RWPE2 (cell line): ENCODE data around the gene ARHGAP9.
"Not testable (repeated sequence)": the region's sequence is repeated elsewhere in the genome, so short reads cannot be mapped to it uniquely, and the experiment has no call there.

Source experiments
- ATAC-seq: fragments of 200-7000 bp; cut with Tn5 transposase; 3 replicates; pipeline ENCODE4 v1.9.1; 2021; ENCODE audit warnings: low read depth
- DNase-seq: peaks from one replicate; pipeline ENCODE4 v3.0.0-alpha.2; 2020; ENCODE audit warnings: low spot score
- H3K27ac ChIP-seq: fragments of 450-650 bp; 2 replicates; pipeline ENCODE4 v1.5.1; 2017; ENCODE audit warnings: mild to moderate bottlenecking; ENCODE audit not compliant: poor library complexity, severe bottlenecking
- H3K27me3 ChIP-seq: fragments of 250-450 bp; sonication (Bioruptor Pico); 2 replicates; pipeline ENCODE4 v1.5.1; 2021; ENCODE audit warnings: mild to moderate bottlenecking, moderate library complexity; ENCODE audit not compliant: insufficient read depth, poor library complexity, severe bottlenecking
- H3K36me3 ChIP-seq: fragments of 250-450 bp; sonication (Bioruptor Pico); 2 replicates; pipeline ENCODE4 v1.5.1; 2020; ENCODE audit warnings: low read depth, mild to moderate bottlenecking, moderate library complexity
- H3K4me1 ChIP-seq: fragments of 250-450 bp; sonication (Bioruptor Pico); 2 replicates; pipeline ENCODE4 v1.5.1; 2021; ENCODE audit warnings: mild to moderate bottlenecking, moderate library complexity; ENCODE audit not compliant: insufficient read depth, poor library complexity, severe bottlenecking
- H3K4me3 ChIP-seq: fragments of 250-450 bp; sonication (Bioruptor Pico); 2 replicates; pipeline ENCODE4 v1.5.1; 2021; ENCODE audit warnings: mild to moderate bottlenecking, moderate library complexity; ENCODE audit not compliant: severe bottlenecking
- H3K9me3 ChIP-seq: fragments of 250-450 bp; sonication (Bioruptor Pico); 2 replicates; pipeline ENCODE4 v1.5.1; 2021; ENCODE audit warnings: mild to moderate bottlenecking, moderate library complexity; ENCODE audit not compliant: severe bottlenecking
- TF ChIP-seq, protein P1 (sequence below): fragments of 450-650 bp; IDR thresholded peaks from one replicate; pipeline ENCODE4 v1.5.1; 2017; ENCODE audit warnings: mild to moderate bottlenecking, moderate library complexity; ENCODE audit not compliant: poor library complexity, severe bottlenecking

Gene ARHGAP9

GRCh38 chr12:57519796-57520052 lies 40.1 kb upstream of the ARHGAP9 start:
- Histone ChIP-seq H3K27me3 (no peaks in the 10 kb centered on the region), H3K9me3 (no peaks in the 10 kb centered on the region), H3K4me1 (peaks cover 28% of the 10 kb centered on the region), H3K27ac (peak overlapping the region; percentile 90), H3K4me3 (peak overlapping the region; percentile 73), H3K36me3 (peaks cover 64% of the 10 kb centered on the region)
- TF ChIP-seq, protein P1, sequence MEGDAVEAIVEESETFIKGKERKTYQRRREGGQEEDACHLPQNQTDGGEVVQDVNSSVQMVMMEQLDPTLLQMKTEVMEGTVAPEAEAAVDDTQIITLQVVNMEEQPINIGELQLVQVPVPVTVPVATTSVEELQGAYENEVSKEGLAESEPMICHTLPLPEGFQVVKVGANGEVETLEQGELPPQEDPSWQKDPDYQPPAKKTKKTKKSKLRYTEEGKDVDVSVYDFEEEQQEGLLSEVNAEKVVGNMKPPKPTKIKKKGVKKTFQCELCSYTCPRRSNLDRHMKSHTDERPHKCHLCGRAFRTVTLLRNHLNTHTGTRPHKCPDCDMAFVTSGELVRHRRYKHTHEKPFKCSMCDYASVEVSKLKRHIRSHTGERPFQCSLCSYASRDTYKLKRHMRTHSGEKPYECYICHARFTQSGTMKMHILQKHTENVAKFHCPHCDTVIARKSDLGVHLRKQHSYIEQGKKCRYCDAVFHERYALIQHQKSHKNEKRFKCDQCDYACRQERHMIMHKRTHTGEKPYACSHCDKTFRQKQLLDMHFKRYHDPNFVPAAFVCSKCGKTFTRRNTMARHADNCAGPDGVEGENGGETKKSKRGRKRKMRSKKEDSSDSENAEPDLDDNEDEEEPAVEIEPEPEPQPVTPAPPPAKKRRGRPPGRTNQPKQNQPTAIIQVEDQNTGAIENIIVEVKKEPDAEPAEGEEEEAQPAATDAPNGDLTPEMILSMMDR, result no peak
- no peak for ATAC-seq
- no peak for DNase-seq

GRCh38 chr12:57518920-57519795 lies 39.5 kb upstream of the ARHGAP9 start:
- Histone ChIP-seq H3K4me3 (peak overlapping the region; percentile 73), H3K27ac (peak overlapping the region; percentile 90), H3K27me3 (no peaks in the 10 kb centered on the region), H3K4me1 (peaks cover 28% of the 10 kb centered on the region), H3K36me3 (peaks cover 64% of the 10 kb centered on the region), H3K9me3 (no peaks in the 10 kb centered on the region)
- DNase-seq (no peak), ATAC-seq (peak; percentile 1; the same call in 1 of the 3 replicates)
- TF ChIP-seq, protein P1, result no peak

DNA sequence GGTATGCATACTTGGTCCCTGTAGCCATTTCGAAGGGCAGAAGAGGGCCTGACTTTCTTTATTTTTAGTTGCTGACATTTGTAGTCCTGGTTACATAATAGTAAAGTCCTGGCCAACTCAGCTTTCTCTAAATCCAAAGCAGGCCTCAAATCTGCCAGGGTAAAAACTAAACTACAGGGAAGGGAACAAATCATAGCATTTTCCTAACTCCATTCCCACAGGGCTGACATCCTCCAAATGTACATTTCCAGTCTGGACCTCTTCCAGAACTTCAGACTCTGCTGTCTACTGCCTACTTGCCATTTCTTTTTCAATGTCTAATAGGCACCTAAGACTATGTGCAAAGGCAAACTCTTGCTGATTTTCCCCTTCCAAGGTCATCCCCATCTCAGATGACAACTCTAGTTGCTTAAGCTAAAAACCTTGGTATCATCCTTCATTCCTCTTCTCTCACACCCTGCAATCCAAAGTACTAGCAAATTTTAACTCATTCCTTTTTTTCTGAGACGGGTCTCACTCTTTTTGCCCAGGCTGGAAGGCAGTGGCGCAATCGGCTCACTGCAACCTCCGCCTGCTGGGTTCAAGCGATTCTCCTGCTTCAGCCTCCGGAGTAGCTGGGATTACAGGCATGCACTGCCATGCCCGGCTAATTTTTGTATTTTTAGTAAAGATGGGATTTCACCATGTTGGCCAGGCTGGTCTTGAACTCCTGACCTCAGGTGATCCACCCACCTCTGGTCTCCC lies 38.7 kb upstream of the ARHGAP9 start:
- Histone ChIP-seq H3K9me3 (no peaks in the 10 kb centered on the region), H3K36me3 (peaks cover 67% of the 10 kb centered on the region), H3K27ac (peak overlapping the region; percentile 90), H3K4me3 (peak overlapping the region; percentile 73), H3K4me1 (peaks cover 24% of the 10 kb centered on the region), H3K27me3 (no peaks in the 10 kb centered on the region)
- TF ChIP-seq, protein P1, result no peak
- ATAC-seq (no peak), DNase-seq (no peak)

- Histone ChIP-seq H3K36me3 (peaks cover 73% of the 10 kb centered on the region), H3K4me1 (peaks cover 24% of the 10 kb centered on the region), H3K27ac (peak overlapping the region; percentile 90)
- DNase-seq, H3K27me3 ChIP-seq, H3K9me3 ChIP-seq, ATAC-seq, H3K4me3 ChIP-seq: not testable (repeated sequence)
Measured at GRCh38 chr12:57517718-57518117, 38.1 kb upstream of the ARHGAP9 start.

- TF ChIP-seq, protein P1, result no peak
- peaks cover 78% of the 10 kb centered on the region for H3K36me3 ChIP-seq
- H3K27me3 ChIP-seq, result no peaks in the 10 kb centered on the region
- peak overlapping the region; percentile 90 for H3K27ac ChIP-seq
- H3K4me3 ChIP-seq, result no peak overlapping the region
- no peak for ATAC-seq
- no peaks in the 10 kb centered on the region for H3K9me3 ChIP-seq
- peaks cover 24% of the 10 kb centered on the region for H3K4me1 ChIP-seq
- DNase-seq, result no peak
Measured at GRCh38 chr12:57517187-57517586, 37.5 kb upstream of the ARHGAP9 start.
